H9 (cell line): ENCODE data around the gene TRIM7. TPM values are rescaled to one million over a fixed set of nuclear protein-coding genes. Genes with fewer than 3 reads are reported as not detected.
"Not testable (repeated sequence)": the region's sequence is repeated elsewhere in the genome, so short reads cannot be mapped to it uniquely, and the experiment has no call there.

Experiments used
- DNase-seq: peaks from one replicate; pipeline ENCODE4 v3.0.0-alpha.2; 2017
- H2AFZ ChIP-seq: one replicate; pipeline ENCODE4 v1.6.1; 2013; ENCODE audit warnings: mild to moderate bottlenecking, low read length, control low read depth, moderate library complexity
- H2AK5ac ChIP-seq: 2 replicates; pipeline ENCODE4 v1.6.1; 2013; ENCODE audit warnings: low read length, control low read depth, mixed read lengths; ENCODE audit not compliant: insufficient read length
- H2BK120ac ChIP-seq: one replicate; pipeline ENCODE4 v1.6.1; 2013; ENCODE audit warnings: low read depth, mild to moderate bottlenecking, low read length, control low read depth, inconsistent platforms; ENCODE audit not compliant: poor library complexity, severe bottlenecking
- H2BK12ac ChIP-seq: 2 replicates; pipeline ENCODE4 v1.6.1; 2013; ENCODE audit warnings: low read length, control low read depth, mixed read lengths, low read depth; ENCODE audit not compliant: insufficient read length
- H2BK15ac ChIP-seq: 2 replicates; pipeline ENCODE4 v1.6.1; 2013; ENCODE audit warnings: low read depth, low read length, control low read depth
- H2BK20ac ChIP-seq: one replicate; pipeline ENCODE4 v1.6.1; 2013; ENCODE audit warnings: low read depth, mild to moderate bottlenecking, low read length, control low read depth, inconsistent platforms; ENCODE audit not compliant: poor library complexity, severe bottlenecking
- H2BK5ac ChIP-seq: 2 replicates; pipeline ENCODE4 v1.6.1; 2013; ENCODE audit warnings: low read length, control low read depth, mixed read lengths; ENCODE audit not compliant: insufficient read length
- H3K14ac ChIP-seq: 2 replicates; pipeline ENCODE4 v1.6.1; 2013; ENCODE audit warnings: low read length, control low read depth; ENCODE audit not compliant: insufficient read depth
- H3K18ac ChIP-seq: 2 replicates; pipeline ENCODE4 v1.6.1; 2013; ENCODE audit warnings: low read depth, mild to moderate bottlenecking, mixed read lengths, low read length, control low read depth; ENCODE audit not compliant: insufficient read length
- H3K23ac ChIP-seq: 2 replicates; pipeline ENCODE4 v1.6.1; 2013; ENCODE audit warnings: low read length, control low read depth, mixed read lengths, low read depth; ENCODE audit not compliant: insufficient read length
- H3K23me2 ChIP-seq: 2 replicates; pipeline ENCODE4 v1.6.1; 2013; ENCODE audit warnings: low read depth, mild to moderate bottlenecking, mixed read lengths, low read length, control low read depth; ENCODE audit not compliant: insufficient read length, poor library complexity, severe bottlenecking
- H3K27ac ChIP-seq: 2 replicates; pipeline ENCODE4 v1.5.1; 2013; ENCODE audit warnings: low read length, control low read depth, mixed read lengths, low read depth; ENCODE audit not compliant: insufficient read length
- H3K27me3 ChIP-seq: 2 replicates; pipeline ENCODE4 v1.6.1; 2013; ENCODE audit warnings: low read length, control low read depth, inconsistent platforms; ENCODE audit not compliant: insufficient read depth
- H3K4ac ChIP-seq: 2 replicates; pipeline ENCODE4 v1.6.1; 2013; ENCODE audit warnings: low read depth, mild to moderate bottlenecking, control low read depth, inconsistent platforms, low read length, moderate library complexity
- H3K4me1 ChIP-seq: 2 replicates; pipeline ENCODE4 v1.6.1; 2013; ENCODE audit warnings: low read length, control low read depth, inconsistent platforms; ENCODE audit not compliant: insufficient read depth
- H3K4me2 ChIP-seq: 2 replicates; pipeline ENCODE4 v1.6.1; 2013; ENCODE audit warnings: low read length, control low read depth, mixed read lengths; ENCODE audit not compliant: insufficient read length, insufficient read depth
- H3K56ac ChIP-seq: 2 replicates; pipeline ENCODE4 v1.6.1; 2013; ENCODE audit warnings: low read depth, mild to moderate bottlenecking, mixed read lengths, low read length, control low read depth; ENCODE audit not compliant: insufficient read length
- H3K79me1 ChIP-seq: 2 replicates; pipeline ENCODE4 v1.6.1; 2013; ENCODE audit warnings: low read depth, mild to moderate bottlenecking, moderate library complexity, low read length, control low read depth, inconsistent platforms; ENCODE audit not compliant: insufficient read depth, poor library complexity, severe bottlenecking
- H3K79me2 ChIP-seq: 2 replicates; pipeline ENCODE4 v1.6.1; 2013; ENCODE audit warnings: low read length, control low read depth, inconsistent platforms; ENCODE audit not compliant: insufficient read depth
- H3K9ac ChIP-seq: 2 replicates; pipeline ENCODE4 v1.6.1; 2013; ENCODE audit warnings: low read length, control low read depth, mixed read lengths; ENCODE audit not compliant: insufficient read length; ENCODE audit errors: extremely low read depth
- H3K9me3 ChIP-seq: one replicate; pipeline ENCODE4 v1.6.1; 2013; ENCODE audit warnings: low read depth, low read length, inconsistent platforms; ENCODE audit not compliant: control insufficient read depth
- H3T11ph ChIP-seq: one replicate; pipeline ENCODE4 v1.6.1; 2013; ENCODE audit warnings: mild to moderate bottlenecking, low read length, control low read depth, inconsistent platforms
- H4K20me1 ChIP-seq: one replicate; pipeline ENCODE4 v1.6.1; 2013; ENCODE audit not compliant: control insufficient read depth, insufficient read length, insufficient read depth
- H4K5ac ChIP-seq: 2 replicates; pipeline ENCODE4 v1.6.1; 2013; ENCODE audit warnings: low read depth, mild to moderate bottlenecking, mixed read lengths, low read length, control low read depth; ENCODE audit not compliant: insufficient read length
- H4K8ac ChIP-seq: replicated peaks from 2 replicates; pipeline ENCODE4 v1.6.1; 2013; ENCODE audit warnings: low read length, control low read depth, mixed read lengths, low read depth; ENCODE audit not compliant: insufficient read length
- H4K91ac ChIP-seq: 2 replicates; pipeline ENCODE4 v1.6.1; 2013; ENCODE audit warnings: low read depth, mild to moderate bottlenecking, moderate library complexity, mixed read lengths, low read length, control low read depth; ENCODE audit not compliant: insufficient read length
- H3K27ac Mint-ChIP-seq, 3 experiments: 2 replicates in 2 of 3; 3 replicates in 1 of 3; pipeline ENCODE4 v1.8.0; 2020 to 2021; ENCODE audit warnings: mixed read lengths in 3 of 3, mild to moderate bottlenecking in 1 of 3, moderate library complexity in 1 of 3
- H3K27me3 Mint-ChIP-seq: 2 replicates; pipeline ENCODE4 v1.8.0; 2021; ENCODE audit warnings: low read depth, mild to moderate bottlenecking, moderate library complexity, mixed read lengths
- H3K36me3 Mint-ChIP-seq, 3 experiments: 2 replicates in 2 of 3; 3 replicates in 1 of 3; pipeline ENCODE4 v1.8.0; 2020 to 2021; ENCODE audit warnings: low read depth in 3 of 3, mixed read lengths in 3 of 3; ENCODE audit not compliant: insufficient read depth in 1 of 3
- H3K4me1 Mint-ChIP-seq, 2 experiments: 2 replicates each; pipeline ENCODE4 v1.8.0; 2020; ENCODE audit warnings: mixed read lengths in 2 of 2
- H3K4me3 Mint-ChIP-seq, 2 experiments: 2 replicates in 1 of 2; 3 replicates in 1 of 2; pipeline ENCODE4 v1.8.0; 2020 to 2021; ENCODE audit warnings: mild to moderate bottlenecking in 2 of 2, mixed read lengths in 2 of 2, moderate library complexity in 1 of 2
- H3K9me3 Mint-ChIP-seq, 2 experiments: 2 replicates in 1 of 2; 3 replicates in 1 of 2; pipeline ENCODE4 v1.8.0; 2020; ENCODE audit warnings: mild to moderate bottlenecking in 2 of 2, mixed read lengths in 2 of 2, moderate library complexity in 1 of 2
- CTCF ChIP-seq: fragments of 200-600 bp; sonication (generic); conservative IDR thresholded peaks from 3 replicates; pipeline ENCODE4 v1.8.0; 2021; ENCODE audit warnings: antibody characterized with exemption, mild to moderate bottlenecking
- WGBS: extraction: QIAGEN DNeasy Blood & Tissue Kit; methylation state at CpG from one replicate; pipeline ENCODE4 v1.1.7; 2013; ENCODE audit warnings: missing lambda C conversion rate, low lambda C conversion rate, mixed read lengths; ENCODE audit not compliant: insufficient read length; ENCODE audit errors: extremely low coverage; 5-methylcytosine and 5-hydroxymethylcytosine counted together
- total RNA-seq: library from RNA; stranded (reverse); gene quantifications from 2 replicates; pipeline ENCODE4 v1.2.1, GENCODE V29; 2021

TRIM7 gene
- total RNA-seq, 1 experiment from 2014 or later: not detected

- TF ChIP-seq CTCF: no peak
- peak overlapping the region; percentile 70 for H3K4me2 ChIP-seq
- H2AK5ac ChIP-seq: no peak overlapping the region
- H3T11ph ChIP-seq: no peak overlapping the region
- Mint-ChIP-seq H3K4me3 (peak overlapping the region; percentile 63 to 93), H3K4me1 (peaks cover 20 to 26% of the 10 kb centered on the region in 2 experiments), H3K36me3 (no peaks in the 10 kb centered on the region; a peak in 1 of 7 replicates), H3K9me3 (peaks cover 0 to 2% of the 10 kb centered on the region in 2 experiments; a peak in 2 of 5 replicates), H3K27me3 (peaks cover 36% of the 10 kb centered on the region), H3K27ac (no peak overlapping the region)
- H2BK12ac ChIP-seq: no peak overlapping the region
- no peaks in the 10 kb centered on the region for H4K20me1 ChIP-seq
- H4K91ac ChIP-seq: no peak overlapping the region
- no peak overlapping the region for H3K56ac ChIP-seq
- peak; percentile 43 for DNase-seq
- no peak overlapping the region for H2BK20ac ChIP-seq
- H4K5ac ChIP-seq: no peak overlapping the region
- no peaks in the 10 kb centered on the region for H3K79me1 ChIP-seq
- no peak overlapping the region for H3K14ac ChIP-seq
- H3K4me1 ChIP-seq: no peaks in the 10 kb centered on the region; the same call in 1 of the 2 replicates
- H3K79me2 ChIP-seq: no peaks in the 10 kb centered on the region
- no peak overlapping the region for H3K9ac ChIP-seq
- no peak overlapping the region for H2BK15ac ChIP-seq
- H2BK5ac ChIP-seq: no peak overlapping the region
- H3K27ac ChIP-seq: no peak overlapping the region
- H2BK120ac ChIP-seq: no peak overlapping the region
- H3K9me3 ChIP-seq: no peaks in the 10 kb centered on the region
- H3K4ac ChIP-seq: no peak overlapping the region
- WGBS: no CpG with 5 or more reads among the region's 44 CpGs
- H4K8ac ChIP-seq: no peak overlapping the region
- no peak overlapping the region for H3K23ac ChIP-seq
- H2AFZ ChIP-seq: no peak overlapping the region
- H3K27me3 ChIP-seq: peaks cover 2% of the 10 kb centered on the region
- peaks cover 9% of the 10 kb centered on the region for H3K23me2 ChIP-seq
- H3K18ac ChIP-seq: no peak overlapping the region
These were observed 11.3 kb upstream of the TRIM7 start for GRCh38 chr5:181215997-181216989.

GRCh38 chr5:181214249-181214648 is 9.3 kb upstream of the TRIM7 start:
- H2BK20ac ChIP-seq, H3K4me3 Mint-ChIP-seq, H3K56ac ChIP-seq, H3K27me3 ChIP-seq, H3K9ac ChIP-seq, H4K20me1 ChIP-seq, H3K14ac ChIP-seq, H2BK15ac ChIP-seq, H4K91ac ChIP-seq, H3K4me2 ChIP-seq, H3K27ac ChIP-seq, H3K4ac ChIP-seq, H3T11ph ChIP-seq, H2BK12ac ChIP-seq, H3K23me2 ChIP-seq, H3K9me3 Mint-ChIP-seq, H3K4me1 ChIP-seq, H2AK5ac ChIP-seq, H3K27ac Mint-ChIP-seq, H4K5ac ChIP-seq, H3K23ac ChIP-seq, H3K36me3 Mint-ChIP-seq, H2BK5ac ChIP-seq, DNase-seq, H3K79me1 ChIP-seq, H2AFZ ChIP-seq, H3K9me3 ChIP-seq, H4K8ac ChIP-seq, H2BK120ac ChIP-seq, H3K18ac ChIP-seq, H3K79me2 ChIP-seq: not testable (repeated sequence)
- no CpG with 5 or more reads among the region's 10 CpGs for WGBS
- H3K4me1 Mint-ChIP-seq: peaks cover 17 to 20% of the 10 kb centered on the region in 2 experiments; a peak in 3 of 4 replicates
- peaks cover 32% of the 10 kb centered on the region for H3K27me3 Mint-ChIP-seq
